ENCODE measurements around the gene CHRNA4.

CHRNA4 gene

DNA sequence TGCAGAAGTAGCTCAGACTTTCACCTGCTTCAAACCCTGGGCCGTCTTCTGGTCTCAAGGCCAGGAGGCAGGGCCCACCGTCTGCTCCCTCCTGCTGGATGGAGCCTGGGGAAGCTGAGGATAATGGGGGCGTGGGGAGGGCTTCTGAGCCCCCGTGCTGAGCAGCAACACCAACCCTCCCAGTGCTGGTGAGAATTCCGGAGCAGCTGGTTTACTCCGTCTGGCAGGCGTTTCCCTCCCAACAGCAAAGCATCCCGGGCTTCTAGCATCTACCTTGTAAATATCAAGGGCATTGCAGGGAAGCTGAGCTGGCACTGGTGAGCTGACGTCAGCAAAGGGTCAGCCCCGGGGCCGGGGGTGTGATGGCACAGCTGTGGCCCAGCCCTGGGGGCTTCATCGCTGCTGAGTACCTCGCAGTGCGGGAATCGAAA lies 16.8 kb upstream of the CHRNA4 start:
- no peak for DNase-seq (ENCODE audit: low read depth, low spot score)

DNA sequence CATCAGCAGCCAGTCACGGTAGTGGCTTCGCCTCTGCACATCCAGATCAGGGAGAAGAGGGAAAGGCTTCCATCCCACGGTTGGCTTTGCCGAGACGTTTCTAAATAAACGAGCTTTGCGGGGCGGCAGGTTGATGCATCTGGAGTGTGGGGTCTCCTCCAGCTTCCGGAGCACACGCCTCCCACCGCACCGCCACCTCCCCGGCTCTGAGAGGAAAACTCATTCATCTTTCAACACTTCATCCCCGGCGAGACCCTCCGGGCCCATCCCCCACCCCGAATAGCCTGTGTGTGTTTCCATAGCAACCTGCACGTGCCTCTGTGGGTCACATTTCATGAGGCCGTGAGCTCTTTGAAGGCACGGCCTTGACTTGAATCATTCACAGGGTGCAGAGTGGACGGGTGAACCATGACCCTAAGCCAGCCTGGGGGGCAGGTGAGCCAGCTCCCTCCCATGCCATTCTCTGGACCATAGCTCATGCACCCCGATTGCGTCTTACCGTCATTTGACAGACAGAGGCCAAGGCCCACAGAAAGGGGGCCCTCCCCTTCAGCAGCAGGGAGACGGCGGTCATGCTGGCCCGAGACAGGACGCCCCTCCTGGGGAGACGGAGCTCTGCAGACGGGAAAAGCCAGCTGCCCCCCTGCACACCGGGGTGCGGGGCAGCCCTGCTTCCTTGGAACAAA lies 16.2 kb upstream of the CHRNA4 start:
- no peak for DNase-seq (ENCODE audit: low read depth, low spot score)

DNA sequence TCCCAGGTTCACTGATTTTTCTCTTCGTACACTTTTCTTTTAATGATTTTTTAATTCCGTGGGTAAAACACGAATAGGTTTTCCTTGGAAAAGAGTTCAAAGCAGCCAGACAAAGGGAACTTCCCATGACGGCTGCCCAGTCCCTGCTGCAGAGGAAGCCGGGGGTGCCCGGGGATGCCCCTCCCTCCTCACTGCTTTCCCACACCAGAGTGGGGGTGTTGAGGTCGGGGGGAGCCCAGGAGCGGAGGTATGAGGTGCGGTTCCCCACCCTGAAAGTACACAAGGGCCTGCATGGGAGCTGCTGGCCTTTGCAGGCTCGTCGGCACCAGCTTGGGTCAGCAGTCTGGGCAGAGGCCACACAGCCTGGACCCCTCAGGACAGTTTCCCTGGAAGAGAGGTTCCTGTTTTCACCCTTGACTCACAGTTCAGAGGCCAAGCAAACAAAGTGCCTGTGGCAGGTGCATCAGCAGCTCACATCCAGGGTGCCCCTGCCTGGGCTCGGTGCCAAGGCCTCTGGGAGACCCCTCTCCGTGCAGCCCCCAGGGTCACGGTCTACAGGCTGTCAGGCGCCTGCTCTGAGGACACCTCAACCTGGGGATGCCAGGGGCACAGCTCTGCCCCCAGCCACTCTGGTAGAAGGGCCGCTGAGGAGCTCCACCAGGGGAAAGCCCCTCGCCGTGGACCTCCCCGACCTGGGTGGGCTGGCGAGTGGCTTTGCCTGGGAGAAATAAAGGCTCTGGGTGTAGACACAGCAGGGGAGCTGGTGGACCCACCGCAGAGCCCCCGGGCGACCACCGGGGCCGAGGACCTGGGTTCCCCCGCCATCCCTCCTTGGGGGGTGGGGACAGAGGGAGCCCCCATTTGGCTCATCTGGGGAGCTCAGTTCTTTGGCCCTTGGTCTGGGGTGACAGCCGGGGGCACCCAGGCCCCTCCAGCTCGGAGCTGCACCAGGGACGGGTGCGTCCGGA lies 15.4 kb upstream of the CHRNA4 start:
- DNase-seq (ENCODE audit: low read depth, low spot score), result no peak

DNA sequence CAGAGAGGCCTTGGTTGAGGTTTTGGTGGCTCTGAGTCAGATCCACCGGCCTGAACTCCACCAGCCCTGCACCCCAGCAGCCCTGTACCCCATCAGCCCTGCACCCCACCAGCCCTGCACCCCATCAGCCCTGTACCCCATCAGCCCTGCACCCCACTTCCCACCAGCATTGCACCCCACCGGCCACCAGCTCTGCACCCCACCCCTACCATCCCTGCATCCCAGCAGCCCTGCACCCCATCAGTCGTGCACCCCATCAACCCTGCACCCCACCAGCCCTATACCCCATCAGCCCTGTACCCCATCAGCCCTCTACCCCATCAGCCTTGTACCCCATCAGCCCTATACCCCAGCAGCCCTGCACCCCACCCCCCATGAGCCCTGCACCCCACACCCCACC lies 14.3 kb upstream of the CHRNA4 start:
- DNase-seq (ENCODE audit: low read depth, low spot score), result no peak

DNA sequence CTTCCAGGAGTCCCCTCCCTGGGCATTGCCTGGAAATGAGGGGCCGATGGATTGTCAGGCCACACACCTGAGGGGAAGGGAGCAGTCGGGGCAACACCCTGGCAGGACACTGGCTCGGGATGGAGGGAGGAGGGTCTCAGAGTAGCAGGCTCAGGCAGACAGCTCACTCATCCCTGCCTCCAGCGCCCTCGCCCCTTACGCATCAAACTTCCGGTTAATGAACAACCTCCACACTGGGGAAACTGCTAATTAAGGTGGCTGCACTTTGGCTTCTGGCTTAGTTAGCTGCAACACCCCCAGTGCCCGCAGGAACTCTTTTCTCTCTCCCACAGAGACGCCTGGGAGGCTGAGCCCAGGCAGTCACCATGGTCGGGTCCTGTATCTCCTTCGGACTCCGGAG lies 13.4 kb upstream of the CHRNA4 start:
- no peak for DNase-seq (ENCODE audit: low read depth, low spot score)

DNA sequence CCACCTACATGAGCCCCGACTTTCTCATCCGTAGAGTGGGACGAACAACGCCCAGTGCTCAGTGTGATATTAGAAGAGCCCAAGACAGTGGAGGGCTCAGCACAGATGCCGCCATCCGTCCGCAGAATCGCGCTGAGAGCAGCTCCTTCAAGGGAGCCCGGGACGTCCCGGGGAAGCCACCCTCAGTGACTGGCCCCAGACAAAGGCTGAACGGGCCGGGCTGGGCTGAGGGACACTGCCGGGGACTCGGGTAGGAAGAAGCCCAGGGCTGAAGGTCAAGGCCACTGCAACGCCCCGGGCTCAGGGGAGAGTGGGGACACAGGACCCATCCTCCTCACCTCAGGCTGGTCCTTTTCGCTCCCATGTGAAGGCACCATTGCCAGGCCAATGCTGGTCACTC lies 12.8 kb upstream of the CHRNA4 start:
- DNase-seq (ENCODE audit: low read depth, low spot score), result no peak

DNA sequence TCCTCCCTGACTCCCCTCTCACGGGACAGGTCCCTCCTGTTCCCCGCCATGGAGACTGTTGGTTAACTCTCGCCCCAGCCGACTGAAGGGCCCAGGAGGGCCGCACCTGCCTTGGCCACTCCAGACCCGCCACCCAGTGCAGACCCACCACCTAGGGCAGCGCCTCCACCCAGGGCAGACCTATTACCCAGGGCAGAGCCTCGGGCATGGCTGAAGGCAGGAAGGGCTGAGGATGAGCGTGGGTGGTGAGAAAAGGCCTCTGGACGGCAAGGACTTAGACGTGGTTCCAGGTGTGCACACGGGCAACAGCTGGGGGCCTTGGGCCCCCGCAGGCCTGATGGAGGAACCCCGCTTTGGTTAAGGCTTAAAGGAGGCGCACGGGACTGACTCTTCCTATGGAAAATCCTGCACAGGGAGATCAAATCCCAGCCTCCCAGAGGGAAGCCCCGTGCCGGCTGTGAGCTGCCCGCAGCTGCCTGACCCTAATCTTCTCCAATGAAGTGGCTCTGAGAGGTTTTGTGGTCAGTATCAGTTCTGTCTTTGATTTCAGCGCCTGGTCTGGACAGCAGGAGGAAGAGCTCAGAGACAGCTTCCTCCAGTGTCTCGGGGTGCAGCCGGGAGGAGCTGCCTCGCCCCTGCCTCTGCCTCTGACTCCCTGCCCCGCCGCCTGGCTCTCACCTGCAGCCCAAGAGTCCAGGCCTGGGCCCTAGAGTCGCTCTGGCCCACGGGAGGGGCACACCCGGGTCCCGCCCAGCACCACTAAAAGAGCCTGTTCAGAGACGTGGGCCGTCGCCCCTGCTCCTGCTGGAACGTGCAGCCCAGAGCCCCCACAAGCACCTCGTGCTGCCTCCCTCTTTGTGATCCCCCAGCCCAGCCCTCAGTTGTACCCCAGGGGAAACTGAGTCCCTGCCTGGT lies 12.1 kb upstream of the CHRNA4 start:
- DNase-seq (ENCODE audit: low read depth, low spot score), result no peak

DNA sequence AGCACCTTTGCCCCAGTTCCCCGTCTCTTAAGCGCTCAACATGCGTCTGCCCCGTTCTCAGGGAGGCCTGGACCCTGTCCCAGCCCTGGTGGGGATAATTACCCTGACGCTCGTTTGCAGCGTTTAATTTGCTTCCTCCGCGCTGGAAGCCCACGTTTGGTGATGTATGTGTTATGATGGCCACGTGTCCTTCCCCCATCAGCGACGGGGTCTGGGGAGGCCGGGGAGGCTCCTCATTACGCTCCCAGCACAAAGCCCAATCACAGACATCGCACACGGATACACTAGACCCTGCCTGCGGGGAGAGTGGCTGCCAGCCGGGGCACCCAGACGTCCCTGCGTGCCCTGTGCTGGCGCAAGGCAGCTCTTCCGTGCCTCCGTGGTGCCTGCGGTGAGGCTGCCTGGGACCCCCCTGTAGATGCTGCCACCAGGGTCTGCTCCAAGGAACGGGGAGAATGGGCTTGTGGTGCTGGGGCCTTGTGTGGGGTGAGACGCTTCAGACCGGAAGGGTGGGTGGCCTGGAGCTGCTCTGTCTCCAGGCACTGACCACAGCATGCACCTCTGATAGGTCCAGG lies 10.2 kb upstream of the CHRNA4 start:
- no peak for DNase-seq (ENCODE audit: low read depth, low spot score)

GRCh38 chr20:63370618-63371187 lies 9.6 kb upstream of the CHRNA4 start:
- DNase-seq (ENCODE audit: low read depth, low spot score), result no peak

DNA sequence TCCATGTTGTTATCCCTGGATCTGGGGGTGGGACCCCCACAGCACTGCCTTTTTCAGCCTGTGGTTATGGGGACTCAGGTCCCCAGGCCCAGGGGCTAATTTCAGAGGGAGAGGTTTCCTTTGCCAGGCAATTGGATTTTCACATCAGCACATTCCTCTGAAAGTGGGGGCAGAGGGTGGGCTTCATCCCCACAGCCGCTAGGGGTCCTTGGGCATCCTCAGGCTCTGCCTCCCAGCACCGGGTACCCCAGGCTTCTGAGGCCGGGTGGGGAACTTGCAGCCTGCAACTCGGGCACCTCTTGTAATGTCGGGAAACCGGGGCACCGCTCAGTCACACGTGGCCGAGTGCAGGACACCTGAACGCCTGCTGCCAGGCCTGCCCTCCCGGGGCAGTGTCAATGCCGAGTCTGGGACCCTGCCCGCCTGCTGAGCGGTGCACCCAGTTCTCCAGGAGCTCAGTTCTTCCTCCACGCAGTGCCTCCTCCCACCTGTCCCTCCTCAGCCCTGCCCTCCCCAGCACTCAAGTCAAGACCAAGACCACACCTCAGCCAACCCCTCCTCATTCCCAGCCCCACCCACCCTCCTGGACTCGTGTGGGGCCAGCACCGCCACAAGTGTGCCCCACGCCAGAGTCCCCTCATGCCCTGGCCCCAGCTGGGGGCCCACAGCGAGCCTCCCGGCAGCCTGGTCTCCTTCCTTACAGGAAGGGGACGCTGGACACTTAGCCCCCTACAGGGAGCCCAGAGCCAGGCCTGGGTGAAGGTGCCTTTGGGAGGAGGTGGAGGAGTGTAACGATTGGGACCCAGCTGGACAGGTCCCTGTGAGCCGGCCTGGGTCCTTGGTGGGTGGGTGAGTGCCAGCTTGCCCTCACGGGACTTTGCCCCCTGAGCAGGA lies 8.8 kb upstream of the CHRNA4 start:
- DNase-seq (ENCODE audit: low read depth, low spot score), result no peak

GRCh38 chr20:63369024-63369530 lies 7.9 kb upstream of the CHRNA4 start:
- no peak for DNase-seq (ENCODE audit: low read depth, low spot score)

GRCh38 chr20:63368151-63368550 lies 7.0 kb upstream of the CHRNA4 start:
- DNase-seq (ENCODE audit: low read depth, low spot score), result no peak

DNA sequence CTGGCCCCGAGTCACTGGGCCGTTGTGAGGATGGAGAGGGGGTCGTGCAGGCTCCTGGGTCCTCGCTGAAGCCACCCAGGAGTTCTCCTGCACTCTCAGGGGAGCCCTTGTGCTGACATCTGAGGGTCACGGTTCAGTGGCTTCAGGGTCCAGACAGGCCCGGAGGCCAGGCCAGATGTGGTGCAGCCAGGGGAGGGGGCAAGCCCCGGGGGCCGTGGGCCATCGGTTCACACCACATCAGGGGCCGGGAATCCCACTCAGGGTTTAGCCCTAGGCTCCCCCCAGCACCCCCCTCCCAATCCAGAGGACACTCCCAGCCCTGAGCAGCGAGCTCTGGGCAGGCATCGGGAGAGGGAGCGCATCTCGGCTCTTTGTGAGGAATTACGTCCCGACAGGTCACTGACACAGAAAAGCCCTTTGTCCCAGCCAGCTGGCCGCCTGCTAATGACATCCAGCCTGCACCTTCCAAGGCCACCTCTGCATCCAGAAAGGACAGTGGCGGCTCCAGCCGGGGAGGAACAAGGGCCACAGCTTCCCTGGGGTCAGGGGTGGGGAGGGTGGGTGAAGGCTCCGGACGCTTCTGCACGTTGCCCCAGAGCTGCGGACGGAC lies 6.4 kb upstream of the CHRNA4 start:
- no peak for DNase-seq (ENCODE audit: low read depth, low spot score)

DNA sequence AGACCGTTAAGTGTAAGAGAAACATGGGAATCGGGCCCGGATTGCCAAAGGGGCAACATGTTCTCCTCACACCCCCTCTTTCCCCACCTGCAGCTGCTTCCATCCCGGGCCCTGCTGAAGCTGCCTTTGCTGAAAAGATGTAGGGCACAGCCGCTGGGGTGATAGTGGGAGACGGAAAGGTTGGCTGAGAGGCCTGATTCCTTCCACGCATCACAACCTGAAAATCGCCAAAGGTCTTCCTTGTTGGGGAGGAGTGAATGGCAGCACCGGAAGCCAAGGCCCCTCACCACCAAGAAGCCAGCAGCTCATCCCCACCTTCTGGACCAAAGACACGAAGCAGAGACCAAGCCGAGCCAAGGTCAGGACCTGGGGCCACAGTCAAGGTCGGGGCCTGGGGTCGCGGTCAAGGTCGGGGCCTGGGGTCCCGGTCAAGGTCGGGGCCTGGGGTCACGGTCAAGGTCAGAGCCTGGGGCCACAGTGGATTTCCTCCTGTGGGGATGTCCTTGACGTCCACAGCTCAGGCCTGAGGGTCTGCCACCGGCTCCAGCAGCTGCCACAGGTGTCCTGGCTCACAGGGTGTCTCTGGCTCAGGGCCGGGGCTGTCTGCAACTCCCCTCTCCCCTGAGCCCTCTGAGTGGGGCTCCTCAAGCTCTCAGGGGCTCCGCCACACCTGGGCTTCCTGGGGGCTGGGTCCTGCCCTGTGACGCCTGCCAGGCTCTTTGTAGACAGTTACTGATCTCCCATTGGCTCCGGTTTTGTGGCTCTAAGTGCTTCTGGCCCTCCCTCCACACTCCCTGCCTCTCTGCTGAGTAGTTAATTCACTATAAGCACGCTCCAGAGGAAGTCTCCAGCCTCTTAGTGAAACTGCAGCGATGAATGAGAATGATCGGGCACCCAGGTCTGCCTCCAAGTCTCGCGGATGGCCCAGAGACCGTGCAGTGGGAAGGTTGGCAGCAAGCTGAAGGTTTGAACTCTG lies 5.5 kb upstream of the CHRNA4 start:
- DNase-seq (ENCODE audit: low read depth, low spot score), result no peak

DNA sequence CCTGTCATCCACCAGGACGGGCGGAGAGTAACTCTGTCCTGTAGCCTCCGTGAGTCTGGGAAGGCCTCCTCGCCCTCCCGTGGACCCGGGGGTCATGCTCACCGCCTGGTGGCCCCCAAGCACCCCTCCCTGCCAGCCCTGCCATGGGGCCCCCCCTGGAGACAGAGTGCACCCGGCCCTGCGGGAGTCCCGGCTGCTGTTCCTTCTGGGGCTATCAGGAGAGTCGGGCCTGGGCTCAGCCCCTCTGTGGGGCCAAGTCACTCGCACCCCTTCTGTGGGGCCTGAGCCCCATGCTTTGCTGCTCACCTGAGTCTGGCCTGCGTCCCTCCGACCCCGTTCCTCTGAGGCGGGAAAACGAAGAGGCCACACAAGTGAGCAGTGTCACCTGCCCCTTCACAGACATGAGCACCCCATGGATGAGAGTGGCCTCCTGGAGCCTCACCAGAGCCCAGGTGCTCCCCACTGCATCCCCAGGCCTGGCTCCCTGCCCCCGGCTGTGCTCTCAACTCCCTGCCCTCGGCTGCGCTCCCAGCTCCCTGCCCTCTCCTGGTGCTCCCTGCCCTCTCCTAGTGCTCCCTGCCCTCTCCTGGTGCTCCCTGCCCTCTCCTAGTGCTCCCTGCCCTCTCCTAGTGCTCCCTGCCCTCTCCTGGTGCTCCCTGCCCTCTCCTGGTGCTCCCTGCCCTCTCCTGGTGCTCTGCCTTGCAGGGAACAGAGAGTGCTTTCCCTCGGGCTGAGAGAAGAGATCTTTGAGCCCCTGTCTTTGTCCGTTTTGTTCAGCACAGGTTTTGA lies 4.6 kb upstream of the CHRNA4 start:
- DNase-seq (ENCODE audit: low read depth, low spot score), result no peak

GRCh38 chr20:63364801-63365585 lies 3.8 kb upstream of the CHRNA4 start:
- no peak for DNase-seq (ENCODE audit: low read depth, low spot score)
